Measurements from ENCODE around the gene PIK3R4. TPM values are rescaled to one million over a fixed set of nuclear protein-coding genes. Genes with fewer than 3 reads are reported as not detected.

The PIK3R4 gene
- total RNA-seq, 3 donors from 2014 or later, result 36.8 to 55.2 (median 38.7) TPM

DNA sequence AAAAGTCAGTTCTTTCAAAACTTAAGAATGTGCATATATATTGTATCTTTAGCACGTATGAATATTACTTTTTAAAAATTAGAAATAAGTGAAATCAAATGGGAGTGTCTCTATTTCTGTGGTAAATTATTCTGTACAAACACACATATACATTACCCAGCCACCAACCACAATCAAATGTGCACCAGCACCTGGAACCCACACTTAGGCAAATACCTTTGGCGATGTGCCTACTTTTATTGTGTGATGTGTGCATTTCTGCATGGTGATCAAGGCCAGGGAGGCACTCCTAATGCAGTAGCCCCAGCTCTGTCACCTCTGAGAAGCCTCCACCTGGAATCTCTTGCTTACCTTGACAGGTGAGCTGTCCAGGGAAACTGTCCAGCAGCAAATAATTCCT lies 76.9 kb downstream of the PIK3R4 start:
- Histone ChIP-seq H3K4me1 (no peaks in the 10 kb centered on the region), H3K27me3 (no peaks in the 10 kb centered on the region), H3K9me3 (no peaks in the 10 kb centered on the region), H3K4me3 (no peak overlapping the region), H3K27ac (no peak overlapping the region), H3K36me3 (peaks cover 8% of the 10 kb centered on the region)
- TF ChIP-seq, protein P1, sequence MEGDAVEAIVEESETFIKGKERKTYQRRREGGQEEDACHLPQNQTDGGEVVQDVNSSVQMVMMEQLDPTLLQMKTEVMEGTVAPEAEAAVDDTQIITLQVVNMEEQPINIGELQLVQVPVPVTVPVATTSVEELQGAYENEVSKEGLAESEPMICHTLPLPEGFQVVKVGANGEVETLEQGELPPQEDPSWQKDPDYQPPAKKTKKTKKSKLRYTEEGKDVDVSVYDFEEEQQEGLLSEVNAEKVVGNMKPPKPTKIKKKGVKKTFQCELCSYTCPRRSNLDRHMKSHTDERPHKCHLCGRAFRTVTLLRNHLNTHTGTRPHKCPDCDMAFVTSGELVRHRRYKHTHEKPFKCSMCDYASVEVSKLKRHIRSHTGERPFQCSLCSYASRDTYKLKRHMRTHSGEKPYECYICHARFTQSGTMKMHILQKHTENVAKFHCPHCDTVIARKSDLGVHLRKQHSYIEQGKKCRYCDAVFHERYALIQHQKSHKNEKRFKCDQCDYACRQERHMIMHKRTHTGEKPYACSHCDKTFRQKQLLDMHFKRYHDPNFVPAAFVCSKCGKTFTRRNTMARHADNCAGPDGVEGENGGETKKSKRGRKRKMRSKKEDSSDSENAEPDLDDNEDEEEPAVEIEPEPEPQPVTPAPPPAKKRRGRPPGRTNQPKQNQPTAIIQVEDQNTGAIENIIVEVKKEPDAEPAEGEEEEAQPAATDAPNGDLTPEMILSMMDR (IDR thresholded peaks at IDR 0.05), result no peak
- TF ChIP-seq POLR2AphosphoS5 (IDR thresholded peaks at IDR 0.05), result no peak
- no peak for DNase-seq (ENCODE audit: low spot score in 2 of 2)
- intact Hi-C loops (cut with DNase I; ENCODE audit: low total_unique reads), result no loop called here

DNA sequence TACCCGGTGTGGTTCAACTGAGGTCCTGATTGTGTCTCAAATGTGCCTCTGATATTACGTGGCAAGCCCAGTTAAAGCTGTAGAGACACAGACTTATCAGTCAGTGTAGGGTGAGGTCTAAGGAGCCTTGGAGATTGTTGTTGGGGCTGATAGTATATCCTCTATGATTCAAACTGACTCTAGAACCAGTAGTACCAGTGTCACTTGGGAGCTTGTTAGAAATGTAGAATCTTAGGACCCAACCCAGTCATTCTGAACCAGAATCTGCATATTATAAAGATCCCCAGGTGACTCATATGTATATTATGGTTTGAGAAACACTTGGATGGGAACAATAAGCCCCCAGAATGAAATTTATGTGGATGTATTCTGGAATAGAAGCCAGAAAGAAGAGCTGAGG lies 83.5 kb downstream of the PIK3R4 start:
- H3K27me3 ChIP-seq, result no peaks in the 10 kb centered on the region
- TF ChIP-seq POLR2A (IDR thresholded peaks at IDR 0.05) (no peak), POLR2AphosphoS5 (IDR thresholded peaks at IDR 0.05) (no peak)
- TF ChIP-seq, protein P1 (IDR thresholded peaks at IDR 0.05), result no peak
- intact Hi-C loops (cut with DNase I; ENCODE audit: low total_unique reads), result no loop called here
- H3K36me3 ChIP-seq, result no peaks in the 10 kb centered on the region
- no peak overlapping the region for H3K4me3 ChIP-seq
- DNase-seq (ENCODE audit: low spot score in 2 of 2), result no peak
- no peaks in the 10 kb centered on the region for H3K9me3 ChIP-seq
- no peaks in the 10 kb centered on the region for H3K4me1 ChIP-seq
- H3K27ac ChIP-seq, result no peak overlapping the region

DNA sequence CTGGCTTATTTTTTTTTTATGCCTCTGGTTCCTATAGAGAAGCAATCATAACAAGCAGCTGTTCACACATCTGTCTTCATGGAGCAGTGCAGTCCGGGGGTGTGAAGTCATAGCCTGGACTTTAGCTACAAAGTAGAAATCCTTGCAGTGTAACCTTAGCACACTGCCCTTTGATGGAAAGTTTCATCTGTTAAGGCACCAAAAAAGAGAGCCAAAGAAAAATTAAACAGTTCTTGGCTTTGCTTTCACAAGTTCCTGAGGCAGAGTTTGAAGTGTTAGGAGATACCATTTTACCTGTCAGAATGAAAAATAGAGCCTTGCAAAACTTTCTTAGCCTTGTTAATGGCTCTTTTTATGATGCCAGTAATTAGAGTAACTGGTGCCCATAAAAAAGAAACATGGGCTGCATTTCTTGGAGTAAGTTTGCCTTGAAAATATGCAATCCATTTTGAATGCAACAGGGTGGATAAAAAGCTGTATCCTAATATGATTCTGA lies 84.1 kb downstream of the PIK3R4 start:
- intact Hi-C loops (cut with DNase I; ENCODE audit: low total_unique reads), result no loop called here
- TF ChIP-seq POLR2A (IDR thresholded peaks at IDR 0.05) (no peak), POLR2AphosphoS5 (IDR thresholded peaks at IDR 0.05) (no peak)
- TF ChIP-seq, protein P1 (IDR thresholded peaks at IDR 0.05), result no peak
- Histone ChIP-seq H3K27me3 (no peaks in the 10 kb centered on the region), H3K4me1 (no peaks in the 10 kb centered on the region), H3K9me3 (no peaks in the 10 kb centered on the region), H3K4me3 (no peak overlapping the region), H3K36me3 (no peaks in the 10 kb centered on the region), H3K27ac (no peak overlapping the region)
- no peak for DNase-seq (ENCODE audit: low spot score in 2 of 2)

- Histone ChIP-seq H3K9me3 (no peaks in the 10 kb centered on the region), H3K36me3 (no peaks in the 10 kb centered on the region), H3K4me3 (no peak overlapping the region), H3K27ac (no peak overlapping the region), H3K27me3 (no peaks in the 10 kb centered on the region), H3K4me1 (no peaks in the 10 kb centered on the region)
- TF ChIP-seq POLR2AphosphoS5 (IDR thresholded peaks at IDR 0.05), result no peak
- TF ChIP-seq, protein P1 (IDR thresholded peaks at IDR 0.05), result no peak
- intact Hi-C loops (cut with DNase I; ENCODE audit: low total_unique reads), result no loop called here
- DNase-seq (ENCODE audit: low spot score in 2 of 2), result no peak
Measured at GRCh38 chr3:130661140-130661891, 85.3 kb downstream of the PIK3R4 start.

DNA sequence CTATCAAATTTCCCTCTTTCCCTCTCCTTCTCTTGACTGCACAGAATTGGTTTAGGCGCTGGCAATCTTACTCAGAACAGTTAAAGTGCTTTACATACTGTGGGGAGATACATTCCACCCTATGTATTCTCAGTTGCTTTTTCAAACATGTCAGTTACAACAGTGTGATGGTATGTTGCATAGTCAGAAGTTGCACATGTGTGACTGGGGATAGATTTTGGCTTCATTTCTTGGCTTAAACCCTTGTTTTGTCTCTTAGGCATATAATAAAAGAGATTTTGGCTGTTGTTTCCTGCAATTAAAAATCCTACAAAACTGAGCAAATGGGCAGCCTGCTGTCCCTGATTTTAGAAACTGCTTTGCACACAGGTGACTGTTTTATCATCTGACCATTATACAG lies 86.7 kb downstream of the PIK3R4 start:
- Histone ChIP-seq H3K4me3 (no peak overlapping the region), H3K9me3 (no peaks in the 10 kb centered on the region), H3K4me1 (no peaks in the 10 kb centered on the region), H3K27ac (no peak overlapping the region), H3K27me3 (no peaks in the 10 kb centered on the region), H3K36me3 (no peaks in the 10 kb centered on the region)
- no peak for DNase-seq (ENCODE audit: low spot score in 2 of 2)
- TF ChIP-seq, protein P1 (IDR thresholded peaks at IDR 0.05), result no peak
- TF ChIP-seq POLR2A (IDR thresholded peaks at IDR 0.05) (no peak), POLR2AphosphoS5 (IDR thresholded peaks at IDR 0.05) (no peak)
- intact Hi-C loops (cut with DNase I; ENCODE audit: low total_unique reads), result no loop called here

All from breast epithelium (tissue), 4 donors.